HCT116 (cell line): ENCODE measurements around the gene MINK1. TPM values are rescaled to one million over a fixed set of nuclear protein-coding genes. Genes with fewer than 3 reads are reported as not detected.

Experiments used
- ATAC-seq: fragments of 200-7000 bp; cut with Tn5 transposase; 2 replicates; pipeline ENCODE4 v1.9.1; 2020; ENCODE audit warnings: mild to moderate bottlenecking, moderate library complexity
- BruUV-seq: library from RNA; stranded (reverse); fragments of 400-500 nt; replicated peaks from 2 replicates; lab custom pipeline; 2021; lab: Mats Ljungman, UMichigan
- CTCF ChIA-PET: fragments of 300-600 bp; sonication (Branson Sonifier 250); formaldehyde crosslinking; loops from one replicate; lab custom pipeline; 2021; ENCODE audit warnings: antibody characterized with exemption; lab: Charles Lee
- POLR2A ChIA-PET: fragments of 300-600, 350-600 bp; sonication (Branson Sonifier 250); formaldehyde crosslinking; loops from one replicate; lab custom pipeline; 2021; ENCODE audit warnings: antibody characterized with exemption; lab: Charles Lee
- RAD21 ChIA-PET, 2 experiments: fragments of 300-600 bp; sonication (Branson Sonifier 250); formaldehyde crosslinking; loops; one replicate each; lab custom pipeline; 2023; ENCODE audit warnings: low total read pairs in 2 of 2; ENCODE audit not compliant: uncharacterized antibody in 2 of 2, unreplicated experiment in 2 of 2, low non-redundant PET in 1 of 2; lab: Charles Lee
- DNase-seq: peaks from one replicate; pipeline ENCODE4 v3.0.0-alpha.2; 2010; ENCODE audit warnings: low read depth, low spot score
- H2AFZ ChIP-seq: fragments of 200-600 bp; shearing (Covaris generic), sonication (generic); 2 replicates; pipeline ENCODE4 v1.6.1; 2017; ENCODE audit warnings: low read depth, mixed run types, mixed read lengths, antibody characterized with exemption, low read length; ENCODE audit not compliant: poor library complexity, severe bottlenecking
- H3K27ac ChIP-seq: 2 replicates; pipeline ENCODE4 v1.5.1; 2012; ENCODE audit warnings: low read depth, low read length
- H3K27me3 ChIP-seq: fragments of 200-600 bp; sonication (generic); 2 replicates; pipeline ENCODE4 v1.6.1; 2016; ENCODE audit warnings: mixed run types, low read length, mixed read lengths; ENCODE audit not compliant: insufficient read depth
- H3K36me3 ChIP-seq, 2 experiments: fragments of 200-500 bp in 1 of 2; fragments of 200-600 bp in 1 of 2; sonication (Bioruptor generic) in 1 of 2; sonication (generic) in 1 of 2; 2 replicates each; pipeline versions ENCODE4 v1.5.1 to v1.6.1; 2014 to 2016; ENCODE audit warnings: low read length in 2 of 2, inconsistent platforms in 1 of 2, mixed read lengths in 1 of 2, mixed run types in 1 of 2; ENCODE audit not compliant: insufficient read depth in 2 of 2, control insufficient read depth in 1 of 2
- H3K4me1 ChIP-seq, 2 experiments: fragments of 200-600 bp in 1 of 2; sonication (generic) in 1 of 2; 2 replicates each; pipeline versions ENCODE4 v1.5.1 to v1.6.1; 2012 to 2017; ENCODE audit warnings: low read length in 2 of 2, inconsistent platforms in 1 of 2, mild to moderate bottlenecking in 1 of 2, mixed read lengths in 1 of 2, mixed run types in 1 of 2, moderate library complexity in 1 of 2; ENCODE audit not compliant: insufficient read depth in 2 of 2, control insufficient read depth in 1 of 2
- H3K4me2 ChIP-seq: fragments of 200-600 bp; sonication (generic); 2 replicates; pipeline ENCODE4 v1.6.1; 2017; ENCODE audit warnings: mixed run types, low read length, mixed read lengths
- H3K4me3 ChIP-seq, 2 experiments: fragments of 200-600 bp in 1 of 2; sonication (generic) in 1 of 2; replicated peaks in 1 of 2; 2 replicates each; pipeline ENCODE4 v1.5.1; 2011 to 2016; ENCODE audit warnings: low read length in 2 of 2, control low read depth in 1 of 2, low read depth in 1 of 2, mild to moderate bottlenecking in 1 of 2, mixed read lengths in 1 of 2, mixed run types in 1 of 2
- H3K79me2 ChIP-seq: fragments of 200-600 bp; sonication (generic); 2 replicates; pipeline ENCODE4 v1.6.1; 2017; ENCODE audit warnings: mild to moderate bottlenecking, mixed run types, low read length, moderate library complexity, mixed read lengths; ENCODE audit not compliant: insufficient read depth
- H3K9ac ChIP-seq: fragments of 200-600 bp; sonication (generic); 2 replicates; pipeline ENCODE4 v1.6.1; 2016; ENCODE audit warnings: low read length, mixed read lengths
- H3K9me2 ChIP-seq: fragments of 200-600 bp; sonication (generic), shearing (Covaris generic); 2 replicates; pipeline ENCODE4 v1.6.1; 2017; ENCODE audit warnings: mixed run types, mild to moderate bottlenecking, moderate library complexity; ENCODE audit not compliant: insufficient read depth
- H3K9me3 ChIP-seq, 2 experiments: fragments of 200-500 bp in 1 of 2; fragments of 200-600 bp in 1 of 2; sonication (Bioruptor generic) in 1 of 2; sonication (generic) in 1 of 2; 2 replicates each; pipeline ENCODE4 v1.6.1; 2014 to 2017; ENCODE audit warnings: low read length in 2 of 2, mixed read lengths in 2 of 2, inconsistent platforms in 1 of 2, low read depth in 1 of 2, mild to moderate bottlenecking in 1 of 2, mixed run types in 1 of 2, moderate library complexity in 1 of 2; ENCODE audit not compliant: control insufficient read depth in 1 of 2, insufficient read depth in 1 of 2
- H4K20me1 ChIP-seq: fragments of 200-600 bp; sonication (generic), shearing (Covaris generic); 2 replicates; pipeline ENCODE4 v1.6.1; 2017; ENCODE audit warnings: mixed run types, mild to moderate bottlenecking, moderate library complexity; ENCODE audit not compliant: insufficient read depth
- EZH2phosphoT487 ChIP-seq: fragments of 200-600 bp; IDR thresholded peaks from 2 replicates; pipeline ENCODE4 v1.6.1; 2018; ENCODE audit warnings: antibody characterized with exemption, borderline replicate concordance
- SP1 ChIP-seq: IDR thresholded peaks from 2 replicates; pipeline ENCODE4 v1.6.1; 2012; ENCODE audit warnings: low read depth
- intact Hi-C: fragments of 100-400 bp; cut with micrococcal nuclease; formaldehyde crosslinking; loops from 2 replicates; pipeline ENCODE4 v1.10.0; 2022
- total RNA-seq: library from RNA; stranded (reverse); gene quantifications from one replicate; pipeline ENCODE4 v1.2.1, GENCODE V29; 2021; ENCODE audit not compliant: unreplicated experiment
- TF ChIP-seq, protein P1 (sequence below): IDR thresholded peaks from 2 replicates; pipeline ENCODE4 v1.6.1; 2012; ENCODE audit warnings: low read depth
- TF ChIP-seq, protein P2 (sequence below): IDR thresholded peaks from 2 replicates; pipeline ENCODE4 v1.6.1; 2012

MINK1 gene
- total RNA-seq, 1 experiment from 2014 or later = 85.2 TPM

DNA sequence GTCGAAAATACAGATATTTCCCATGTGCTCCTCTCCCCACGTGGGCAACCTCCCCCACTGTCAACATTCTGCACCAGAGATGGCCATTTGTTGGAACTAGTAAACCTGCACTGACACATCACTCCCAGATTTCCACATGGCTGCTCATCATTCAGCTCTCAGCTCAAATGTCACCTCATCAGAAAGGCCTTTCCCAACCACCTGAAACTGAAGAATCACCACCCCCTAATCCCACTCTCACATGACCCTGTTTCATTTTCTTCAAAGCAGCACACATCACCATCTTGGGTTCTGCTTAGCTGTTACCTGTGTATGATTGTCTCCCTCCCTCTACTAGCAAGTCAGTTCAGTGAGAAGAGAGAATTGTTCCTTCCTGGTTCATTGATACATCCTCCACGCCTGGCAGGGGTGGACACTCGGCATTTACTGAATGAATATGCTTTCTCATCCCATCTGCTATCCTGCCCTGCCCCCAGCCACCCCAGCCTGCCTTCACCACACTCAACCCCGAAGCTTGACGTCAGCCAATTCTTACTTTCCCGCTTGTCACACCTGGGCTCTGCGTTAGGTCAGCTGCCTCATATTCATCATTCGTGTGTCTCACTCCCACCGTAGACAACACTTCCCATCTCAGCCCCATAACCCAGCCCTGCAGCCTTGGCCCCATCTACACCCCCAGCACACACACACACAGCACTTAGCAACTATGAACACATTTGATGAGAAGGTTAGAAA, 32.5 kb upstream of the MINK1 start (continued):
- TF ChIP-seq, protein P1, sequence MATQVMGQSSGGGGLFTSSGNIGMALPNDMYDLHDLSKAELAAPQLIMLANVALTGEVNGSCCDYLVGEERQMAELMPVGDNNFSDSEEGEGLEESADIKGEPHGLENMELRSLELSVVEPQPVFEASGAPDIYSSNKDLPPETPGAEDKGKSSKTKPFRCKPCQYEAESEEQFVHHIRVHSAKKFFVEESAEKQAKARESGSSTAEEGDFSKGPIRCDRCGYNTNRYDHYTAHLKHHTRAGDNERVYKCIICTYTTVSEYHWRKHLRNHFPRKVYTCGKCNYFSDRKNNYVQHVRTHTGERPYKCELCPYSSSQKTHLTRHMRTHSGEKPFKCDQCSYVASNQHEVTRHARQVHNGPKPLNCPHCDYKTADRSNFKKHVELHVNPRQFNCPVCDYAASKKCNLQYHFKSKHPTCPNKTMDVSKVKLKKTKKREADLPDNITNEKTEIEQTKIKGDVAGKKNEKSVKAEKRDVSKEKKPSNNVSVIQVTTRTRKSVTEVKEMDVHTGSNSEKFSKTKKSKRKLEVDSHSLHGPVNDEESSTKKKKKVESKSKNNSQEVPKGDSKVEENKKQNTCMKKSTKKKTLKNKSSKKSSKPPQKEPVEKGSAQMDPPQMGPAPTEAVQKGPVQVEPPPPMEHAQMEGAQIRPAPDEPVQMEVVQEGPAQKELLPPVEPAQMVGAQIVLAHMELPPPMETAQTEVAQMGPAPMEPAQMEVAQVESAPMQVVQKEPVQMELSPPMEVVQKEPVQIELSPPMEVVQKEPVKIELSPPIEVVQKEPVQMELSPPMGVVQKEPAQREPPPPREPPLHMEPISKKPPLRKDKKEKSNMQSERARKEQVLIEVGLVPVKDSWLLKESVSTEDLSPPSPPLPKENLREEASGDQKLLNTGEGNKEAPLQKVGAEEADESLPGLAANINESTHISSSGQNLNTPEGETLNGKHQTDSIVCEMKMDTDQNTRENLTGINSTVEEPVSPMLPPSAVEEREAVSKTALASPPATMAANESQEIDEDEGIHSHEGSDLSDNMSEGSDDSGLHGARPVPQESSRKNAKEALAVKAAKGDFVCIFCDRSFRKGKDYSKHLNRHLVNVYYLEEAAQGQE = no peak

DNA sequence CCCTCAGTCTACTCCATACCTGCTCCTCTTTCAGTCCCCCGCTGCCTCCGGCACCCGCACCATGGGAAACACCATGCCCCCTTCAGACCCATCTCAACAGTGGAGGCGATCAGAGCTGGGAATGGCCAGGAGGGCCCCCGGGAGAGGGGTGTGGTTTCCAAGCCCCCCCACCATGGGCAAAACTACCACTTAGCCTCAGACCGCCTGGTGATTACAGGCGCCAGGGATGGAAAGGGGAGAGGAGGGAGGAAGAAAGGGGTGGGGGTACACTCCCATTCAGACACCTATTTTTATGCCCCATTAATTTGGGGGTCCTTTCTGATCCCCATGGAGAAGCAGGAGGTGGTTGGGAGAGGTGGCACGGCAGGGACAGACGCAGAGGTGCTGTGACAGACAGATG, 30.9 kb upstream of the MINK1 start, which contains the start of gene C17orf114:
TSS of gene C17orf114 (minus strand) at position 101 of the 400 bp plus-strand sequence.
- Histone ChIP-seq H3K27me3 (no peaks in the 10 kb centered on the region), H4K20me1 (no peaks in the 10 kb centered on the region), H2AFZ (no peak within 1 kb of the TSS), H3K4me3 (no peak within 1 kb of the TSS), H3K4me1 (peaks cover 6 to 7% of the 10 kb centered on the region in 2 experiments; a peak in 3 of 4 replicates), H3K36me3 (peaks cover 8 to 18% of the 10 kb centered on the region in 2 experiments), H3K9me3 (no peaks in the 10 kb centered on the region), H3K9me2 (no peaks in the 10 kb centered on the region), H3K4me2 (no peak within 1 kb of the TSS), H3K27ac (no peak within 1 kb of the TSS), H3K79me2 (peaks cover 7% of the 10 kb centered on the region), H3K9ac (no peak within 1 kb of the TSS)
- no peak for TF ChIP-seq EZH2phosphoT487
- TF ChIP-seq, protein P2, sequence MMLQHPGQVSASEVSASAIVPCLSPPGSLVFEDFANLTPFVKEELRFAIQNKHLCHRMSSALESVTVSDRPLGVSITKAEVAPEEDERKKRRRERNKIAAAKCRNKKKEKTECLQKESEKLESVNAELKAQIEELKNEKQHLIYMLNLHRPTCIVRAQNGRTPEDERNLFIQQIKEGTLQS = no peak
- TF ChIP-seq SP1 = no peak
- ChIA-PET POLR2A (no interaction called here), CTCF (no interaction called here), RAD21 (no interaction called here)
- no TSS peak for BruUV-seq
- intact Hi-C loops = no loop called here
- DNase-seq (no peak), ATAC-seq (no peak)
